ENCODE results near the gene MGAT5. TPM values are rescaled to one million over a fixed set of nuclear protein-coding genes. Genes with fewer than 3 reads are reported as not detected.

Gene MGAT5
- total RNA-seq, 2 experiments from 2014 or later: 60.8 to 68.0 TPM

GRCh38 chr2:134435505-134435904, 181.6 kb downstream of the MGAT5 start:
- POLR2A ChIA-PET: no interaction called here
- Histone ChIP-seq H3K4me3 (ENCODE audit: low read depth, low read length, poor library complexity, severe bottlenecking) (no peak overlapping the region), H3K27ac (ENCODE audit: low read depth, low read length, poor library complexity, severe bottlenecking) (no peak overlapping the region), H2AFZ (ENCODE audit: low read length) (no peak overlapping the region), H4K20me1 (ENCODE audit: insufficient read depth, low read length) (no peaks in the 10 kb centered on the region), H3K9me3 (ENCODE audit: low read length) (no peaks in the 10 kb centered on the region), H3K4me1 (ENCODE audit: insufficient read depth, low read length, poor library complexity, severe bottlenecking) (no peaks in the 10 kb centered on the region), H3K36me3 (ENCODE audit: insufficient read depth, low read length) (peaks cover 49% of the 10 kb centered on the region), H3K9me2 (ENCODE audit: insufficient read depth, low read length) (no peaks in the 10 kb centered on the region), H3K79me2 (ENCODE audit: insufficient read depth, low read depth, low read length) (no peaks in the 10 kb centered on the region), H3K4me2 (ENCODE audit: low read length) (no peak overlapping the region)
- no peak for DNase-seq (ENCODE audit: low spot score)
- intact Hi-C loops (cut with micrococcal nuclease; ENCODE audit: unreplicated experiment): no loop called here
- CTCF ChIA-PET (ENCODE audit: unreplicated experiment): no interaction called here
- TF ChIP-seq, protein P1, sequence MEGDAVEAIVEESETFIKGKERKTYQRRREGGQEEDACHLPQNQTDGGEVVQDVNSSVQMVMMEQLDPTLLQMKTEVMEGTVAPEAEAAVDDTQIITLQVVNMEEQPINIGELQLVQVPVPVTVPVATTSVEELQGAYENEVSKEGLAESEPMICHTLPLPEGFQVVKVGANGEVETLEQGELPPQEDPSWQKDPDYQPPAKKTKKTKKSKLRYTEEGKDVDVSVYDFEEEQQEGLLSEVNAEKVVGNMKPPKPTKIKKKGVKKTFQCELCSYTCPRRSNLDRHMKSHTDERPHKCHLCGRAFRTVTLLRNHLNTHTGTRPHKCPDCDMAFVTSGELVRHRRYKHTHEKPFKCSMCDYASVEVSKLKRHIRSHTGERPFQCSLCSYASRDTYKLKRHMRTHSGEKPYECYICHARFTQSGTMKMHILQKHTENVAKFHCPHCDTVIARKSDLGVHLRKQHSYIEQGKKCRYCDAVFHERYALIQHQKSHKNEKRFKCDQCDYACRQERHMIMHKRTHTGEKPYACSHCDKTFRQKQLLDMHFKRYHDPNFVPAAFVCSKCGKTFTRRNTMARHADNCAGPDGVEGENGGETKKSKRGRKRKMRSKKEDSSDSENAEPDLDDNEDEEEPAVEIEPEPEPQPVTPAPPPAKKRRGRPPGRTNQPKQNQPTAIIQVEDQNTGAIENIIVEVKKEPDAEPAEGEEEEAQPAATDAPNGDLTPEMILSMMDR (conservative IDR thresholded peaks at IDR 0.05; ENCODE audit: low read length): no peak
- no peak for TF ChIP-seq EZH2phosphoT487 (IDR thresholded peaks at IDR 0.05; ENCODE audit: borderline replicate concordance, low read depth, low read length)
- BruUV-seq (replicated peaks): no TSS peak

DNA sequence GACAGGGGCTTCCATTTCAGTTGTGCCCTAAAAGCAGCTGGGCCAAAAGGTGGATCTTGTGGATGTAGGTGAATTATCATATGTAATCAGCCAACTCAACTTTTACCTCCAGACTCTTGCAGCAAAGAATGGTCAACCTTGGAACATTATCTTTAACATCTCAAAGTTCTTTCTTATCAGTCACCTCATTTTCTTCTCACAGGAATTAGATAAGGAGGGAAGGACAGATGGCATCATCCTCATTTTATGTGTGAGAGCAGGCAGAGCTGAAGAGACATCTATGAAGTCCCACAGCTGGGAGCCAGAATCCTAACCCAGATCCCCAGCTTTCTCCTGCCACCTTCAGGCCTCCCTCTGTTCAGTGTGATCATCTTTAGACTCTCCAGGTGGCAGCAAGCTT, 182.1 kb downstream of the MGAT5 start:
- Histone ChIP-seq H3K4me2 (ENCODE audit: low read length) (no peak overlapping the region), H3K4me1 (ENCODE audit: insufficient read depth, low read length, poor library complexity, severe bottlenecking) (no peaks in the 10 kb centered on the region), H4K20me1 (ENCODE audit: insufficient read depth, low read length) (no peaks in the 10 kb centered on the region), H3K36me3 (ENCODE audit: insufficient read depth, low read length) (peaks cover 45% of the 10 kb centered on the region), H3K27ac (ENCODE audit: low read depth, low read length, poor library complexity, severe bottlenecking) (no peak overlapping the region), H2AFZ (ENCODE audit: low read length) (no peak overlapping the region), H3K79me2 (ENCODE audit: insufficient read depth, low read depth, low read length) (no peaks in the 10 kb centered on the region), H3K4me3 (ENCODE audit: low read depth, low read length, poor library complexity, severe bottlenecking) (no peak overlapping the region), H3K9me3 (ENCODE audit: low read length) (no peaks in the 10 kb centered on the region), H3K9me2 (ENCODE audit: insufficient read depth, low read length) (no peaks in the 10 kb centered on the region)
- no TSS peak for BruUV-seq (replicated peaks)
- TF ChIP-seq EZH2phosphoT487 (IDR thresholded peaks at IDR 0.05; ENCODE audit: borderline replicate concordance, low read depth, low read length): no peak
- TF ChIP-seq, protein P1 (conservative IDR thresholded peaks at IDR 0.05; ENCODE audit: low read length): no peak
- no peak for DNase-seq (ENCODE audit: low spot score)
- ChIA-PET CTCF (ENCODE audit: unreplicated experiment) (no interaction called here), POLR2A (interaction anchor here (1.0 kb wide), 1 partner anchor 9 kb away, joined by 3 read pairs; no protein-coding TSS in a partner anchor)
- intact Hi-C loops (cut with micrococcal nuclease; ENCODE audit: unreplicated experiment): no loop called here

GRCh38 chr2:134436706-134437105, 182.8 kb downstream of the MGAT5 start:
- no peak overlapping the region for H2AFZ ChIP-seq (ENCODE audit: low read length)
- no peak overlapping the region for H3K27ac ChIP-seq (ENCODE audit: low read depth, low read length, poor library complexity, severe bottlenecking)
- POLR2A ChIA-PET: interaction anchor here (1.0 kb wide), 1 partner anchor 10 kb away, joined by 3 read pairs; no protein-coding TSS in a partner anchor
- intact Hi-C loops (cut with micrococcal nuclease; ENCODE audit: unreplicated experiment): no loop called here
- CTCF ChIA-PET (ENCODE audit: unreplicated experiment): no interaction called here
- no peaks in the 10 kb centered on the region for H3K79me2 ChIP-seq (ENCODE audit: insufficient read depth, low read depth, low read length)
- H3K4me3 ChIP-seq (ENCODE audit: low read depth, low read length, poor library complexity, severe bottlenecking): no peak overlapping the region
- no peak overlapping the region for H3K4me2 ChIP-seq (ENCODE audit: low read length)
- H3K36me3 ChIP-seq (ENCODE audit: insufficient read depth, low read length): peaks cover 40% of the 10 kb centered on the region
- no TSS peak for BruUV-seq (replicated peaks)
- DNase-seq (ENCODE audit: low spot score): no peak
- H3K9me2 ChIP-seq (ENCODE audit: insufficient read depth, low read length): no peaks in the 10 kb centered on the region
- no peaks in the 10 kb centered on the region for H4K20me1 ChIP-seq (ENCODE audit: insufficient read depth, low read length)
- H3K4me1 ChIP-seq (ENCODE audit: insufficient read depth, low read length, poor library complexity, severe bottlenecking): no peaks in the 10 kb centered on the region
- no peak for TF ChIP-seq EZH2phosphoT487 (IDR thresholded peaks at IDR 0.05; ENCODE audit: borderline replicate concordance, low read depth, low read length)
- H3K9me3 ChIP-seq (ENCODE audit: low read length): no peaks in the 10 kb centered on the region
